Breast epithelium (tissue), 3 donors: Measurements from ENCODE around the gene CCDC88C.

Experiments
- CTCF ChIP-seq, 3 donors: fragments of 450-650 bp; IDR thresholded peaks; one replicate each; pipeline ENCODE4 v1.5.1; 2016 to 2017; ENCODE audit warnings: antibody characterized with exemption in 3 of 3, mild to moderate bottlenecking in 3 of 3, moderate library complexity in 3 of 3
- POLR2A ChIP-seq: fragments of 450-650 bp; IDR thresholded peaks from one replicate; pipeline ENCODE4 v1.6.1; 2016; ENCODE audit warnings: antibody characterized with exemption, mild to moderate bottlenecking, moderate library complexity
- POLR2AphosphoS5 ChIP-seq, 3 donors: sonication (generic); formaldehyde crosslinking; IDR thresholded peaks; one replicate each; pipeline ENCODE4 v1.6.1; 2017; ENCODE audit warnings: antibody characterized with exemption in 3 of 3

GRCh38 chr14:91257328-91258010 lies 160.2 kb downstream of the CCDC88C start:
- TF ChIP-seq CTCF (IDR thresholded peaks at IDR 0.05): no peak
- no peak for TF ChIP-seq POLR2A
- TF ChIP-seq POLR2AphosphoS5 (IDR thresholded peaks at IDR 0.05): no peak
